Calu3 (cell line): ENCODE data around the gene TENM3. TPM values are rescaled to one million over a fixed set of nuclear protein-coding genes. Genes with fewer than 3 reads are reported as not detected.

Experiments used
- BruUV-seq: library from RNA; stranded (reverse); fragments of 400-500 nt; replicated peaks from 2 replicates; lab custom pipeline; 2021; lab: Mats Ljungman, UMichigan
- CTCF ChIA-PET: fragments of 300-600 bp; sonication (Branson Sonifier 250); formaldehyde crosslinking; loops from one replicate; lab custom pipeline; 2022; ENCODE audit warnings: antibody characterized with exemption; lab: Charles Lee
- DNase-seq: peaks from one replicate; pipeline ENCODE4 v3.0.0; 2022
- H3K27ac Mint-ChIP-seq: one replicate; pipeline ENCODE4 v1.8.0; 2022; ENCODE audit warnings: mixed read lengths; ENCODE audit not compliant: unreplicated experiment
- H3K27me3 Mint-ChIP-seq: one replicate; pipeline ENCODE4 v1.8.0; 2022; ENCODE audit warnings: mixed read lengths; ENCODE audit not compliant: unreplicated experiment
- H3K36me3 Mint-ChIP-seq: one replicate; pipeline ENCODE4 v1.8.0; 2022; ENCODE audit warnings: mild to moderate bottlenecking, moderate library complexity, mixed read lengths; ENCODE audit not compliant: insufficient read depth, unreplicated experiment
- H3K4me1 Mint-ChIP-seq: one replicate; pipeline ENCODE4 v1.8.0; 2022; ENCODE audit warnings: mild to moderate bottlenecking, low read depth, mixed read lengths; ENCODE audit not compliant: unreplicated experiment
- H3K4me3 Mint-ChIP-seq: one replicate; pipeline ENCODE4 v1.8.0; 2022; ENCODE audit warnings: mild to moderate bottlenecking, low read depth, moderate library complexity, mixed read lengths; ENCODE audit not compliant: unreplicated experiment
- H3K9me3 Mint-ChIP-seq: one replicate; pipeline ENCODE4 v1.8.0; 2022; ENCODE audit warnings: low read depth, mixed read lengths; ENCODE audit not compliant: unreplicated experiment
- intact Hi-C: fragments of 100-400 bp; cut with micrococcal nuclease; formaldehyde crosslinking; loops from one replicate; pipeline ENCODE4 v1.10.0; 2022; ENCODE audit not compliant: unreplicated experiment
- total RNA-seq: library from RNA; stranded (reverse); gene quantifications from 2 replicates; pipeline ENCODE4 v1.2.3, GENCODE V29; 2022
- TF ChIP-seq, protein P1 (sequence below): fragments of 200-600 bp; IDR thresholded peaks from one replicate; pipeline ENCODE4 v1.8.0; 2022; ENCODE audit warnings: antibody characterized with exemption; ENCODE audit not compliant: unreplicated experiment

The TENM3 gene
- total RNA-seq, 1 experiment from 2014 or later: 5.9 TPM

DNA sequence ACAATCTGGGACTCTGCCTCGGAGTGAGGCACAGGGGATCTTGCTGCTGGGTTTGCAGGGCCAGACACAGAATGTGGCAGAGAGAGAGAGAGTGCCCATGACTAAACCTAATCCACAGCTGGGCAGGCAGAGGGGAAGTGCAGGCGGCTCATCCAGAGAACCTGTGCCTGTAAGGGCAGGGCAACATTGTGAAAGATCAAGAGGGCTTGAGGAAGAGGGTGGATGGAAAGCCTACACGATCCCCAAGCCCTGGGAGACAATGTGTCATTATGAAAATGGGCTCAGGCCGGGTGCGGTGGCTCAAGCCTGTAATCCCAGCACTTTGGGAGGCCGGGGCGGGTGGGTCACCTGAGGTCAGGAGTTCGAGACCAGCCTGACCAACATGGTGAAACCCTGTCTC is 40.6 kb upstream of the TENM3 start:
- H3K9me3 Mint-ChIP-seq: no peaks in the 10 kb centered on the region
- H3K4me3 Mint-ChIP-seq: no peak overlapping the region
- TF ChIP-seq, protein P1, sequence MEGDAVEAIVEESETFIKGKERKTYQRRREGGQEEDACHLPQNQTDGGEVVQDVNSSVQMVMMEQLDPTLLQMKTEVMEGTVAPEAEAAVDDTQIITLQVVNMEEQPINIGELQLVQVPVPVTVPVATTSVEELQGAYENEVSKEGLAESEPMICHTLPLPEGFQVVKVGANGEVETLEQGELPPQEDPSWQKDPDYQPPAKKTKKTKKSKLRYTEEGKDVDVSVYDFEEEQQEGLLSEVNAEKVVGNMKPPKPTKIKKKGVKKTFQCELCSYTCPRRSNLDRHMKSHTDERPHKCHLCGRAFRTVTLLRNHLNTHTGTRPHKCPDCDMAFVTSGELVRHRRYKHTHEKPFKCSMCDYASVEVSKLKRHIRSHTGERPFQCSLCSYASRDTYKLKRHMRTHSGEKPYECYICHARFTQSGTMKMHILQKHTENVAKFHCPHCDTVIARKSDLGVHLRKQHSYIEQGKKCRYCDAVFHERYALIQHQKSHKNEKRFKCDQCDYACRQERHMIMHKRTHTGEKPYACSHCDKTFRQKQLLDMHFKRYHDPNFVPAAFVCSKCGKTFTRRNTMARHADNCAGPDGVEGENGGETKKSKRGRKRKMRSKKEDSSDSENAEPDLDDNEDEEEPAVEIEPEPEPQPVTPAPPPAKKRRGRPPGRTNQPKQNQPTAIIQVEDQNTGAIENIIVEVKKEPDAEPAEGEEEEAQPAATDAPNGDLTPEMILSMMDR: no peak
- no peak overlapping the region for H3K27ac Mint-ChIP-seq
- no peaks in the 10 kb centered on the region for H3K27me3 Mint-ChIP-seq
- H3K36me3 Mint-ChIP-seq: no peaks in the 10 kb centered on the region
- DNase-seq: no peak
- intact Hi-C loops: no loop called here
- BruUV-seq: no TSS peak
- no peaks in the 10 kb centered on the region for H3K4me1 Mint-ChIP-seq
- CTCF ChIA-PET: no interaction called here

DNA sequence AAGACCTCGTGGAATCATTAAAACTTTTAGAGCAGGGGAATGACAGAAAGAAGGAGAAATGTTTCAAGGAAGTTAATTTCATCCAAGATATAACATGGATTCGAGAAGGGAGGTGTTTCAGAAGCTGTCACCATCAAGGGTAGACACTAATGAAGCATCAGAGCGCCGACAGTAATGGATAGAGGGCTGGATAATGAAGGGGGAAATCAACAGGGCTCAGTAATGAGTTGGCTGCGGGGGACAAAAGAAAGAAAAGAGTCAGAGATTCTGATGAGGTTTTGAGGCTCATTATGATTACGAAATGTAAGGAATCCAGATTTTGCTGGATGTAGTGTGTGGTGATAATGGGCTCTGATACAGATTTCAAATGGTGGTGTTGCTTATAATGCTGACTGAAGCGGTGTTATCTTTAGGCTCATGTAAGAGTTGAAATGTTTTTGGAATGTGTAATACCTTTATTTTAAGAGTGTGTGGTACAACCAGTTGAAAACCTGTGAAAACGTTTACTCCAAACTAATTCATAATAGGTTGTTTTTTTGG is 39.3 kb upstream of the TENM3 start:
- Mint-ChIP-seq H3K36me3 (no peaks in the 10 kb centered on the region), H3K9me3 (no peaks in the 10 kb centered on the region), H3K27ac (no peak overlapping the region), H3K4me1 (no peaks in the 10 kb centered on the region), H3K4me3 (no peak overlapping the region), H3K27me3 (no peaks in the 10 kb centered on the region)
- intact Hi-C loops: no loop called here
- no peak for DNase-seq
- no TSS peak for BruUV-seq
- TF ChIP-seq, protein P1: no peak
- CTCF ChIA-PET: interaction anchor here (0.5 kb wide), 1 partner anchor 27 kb away, joined by 6 read pairs; no protein-coding TSS in a partner anchor

DNA sequence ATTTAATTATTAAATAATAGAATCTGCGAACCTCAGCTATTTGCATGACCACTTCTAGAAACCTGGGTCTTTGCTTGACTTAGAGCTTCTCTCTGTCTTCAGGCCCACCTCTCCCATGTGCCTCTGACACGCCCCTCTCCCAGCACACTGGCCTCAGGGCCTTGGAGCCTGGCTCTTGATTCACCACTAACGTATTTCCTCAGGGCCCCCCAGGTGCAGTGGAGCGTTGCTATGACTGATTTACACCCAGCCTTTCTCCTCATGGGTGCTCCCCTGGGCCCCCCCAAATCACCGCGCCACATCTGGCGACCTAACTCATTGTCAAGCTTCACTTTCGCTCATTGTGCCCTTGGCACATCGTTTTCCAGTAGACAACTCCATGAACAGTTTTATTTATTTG is 37.9 kb upstream of the TENM3 start:
- TF ChIP-seq, protein P1: no peak
- no TSS peak for BruUV-seq
- Mint-ChIP-seq H3K4me3 (no peak overlapping the region), H3K36me3 (no peaks in the 10 kb centered on the region), H3K27me3 (no peaks in the 10 kb centered on the region), H3K27ac (no peak overlapping the region), H3K9me3 (no peaks in the 10 kb centered on the region), H3K4me1 (no peaks in the 10 kb centered on the region)
- CTCF ChIA-PET: no interaction called here
- DNase-seq: no peak
- intact Hi-C loops: no loop called here

- H3K9me3 Mint-ChIP-seq: no peaks in the 10 kb centered on the region
- no peak overlapping the region for H3K27ac Mint-ChIP-seq
- intact Hi-C loops: no loop called here
- no peaks in the 10 kb centered on the region for H3K36me3 Mint-ChIP-seq
- TF ChIP-seq, protein P1: no peak
- no peak overlapping the region for H3K4me3 Mint-ChIP-seq
- no peak for DNase-seq
- no TSS peak for BruUV-seq
- no peaks in the 10 kb centered on the region for H3K27me3 Mint-ChIP-seq
- CTCF ChIA-PET: no interaction called here
- no peaks in the 10 kb centered on the region for H3K4me1 Mint-ChIP-seq
These were observed 36.9 kb upstream of the TENM3 start for GRCh38 chr4:182206266-182206665.
